GM11168 (cell line): ENCODE measurements around the gene RPL7A.
"Not testable (repeated sequence)": the region's sequence is repeated elsewhere in the genome, so short reads cannot be mapped to it uniquely, and the experiment has no call there.

Experiments used
- in situ Hi-C: fragments of 300-500 bp; cut with MboI; formaldehyde crosslinking; loops from one replicate; pipeline ENCODE4 v1.12.0; 2022; ENCODE audit warnings: low sequenced_read_pairs; ENCODE audit not compliant: unreplicated experiment

The RPL7A gene

GRCh38 chr9:133347985-133348717 lies at the start of gene RPL7A, which contains the start of gene MED22:
Gene RPL7A (plus strand): TSS chr9:133348218. CDS start chr9:133348244, 26 bp downstream.
Gene MED22 (minus strand): TSS chr9:133348131. CDS start chr9:133346662, 1,469 bp downstream.
- in situ Hi-C loops: no loop called here

- in situ Hi-C loops: not testable (repeated sequence)
Measured at GRCh38 chr9:133299996-133300395, 48.0 kb upstream of the RPL7A start.

GRCh38 chr9:133301253-133302230 lies 46.5 kb upstream of the RPL7A start:
- in situ Hi-C loops: no loop called here

- in situ Hi-C loops: no loop called here
Measured at GRCh38 chr9:133303266-133304157, 44.5 kb upstream of the RPL7A start.

- in situ Hi-C loops: no loop called here
Measured at GRCh38 chr9:133304158-133304470, 43.9 kb upstream of the RPL7A start.

- in situ Hi-C loops: no loop called here
Measured at GRCh38 chr9:133304477-133305377, 43.3 kb upstream of the RPL7A start.

GRCh38 chr9:133305731-133306130 lies 42.3 kb upstream of the RPL7A start:
- in situ Hi-C loops: no loop called here

- in situ Hi-C loops: no loop called here
Measured at GRCh38 chr9:133306242-133307204, 41.5 kb upstream of the RPL7A start.

- in situ Hi-C loops: no loop called here
Measured at GRCh38 chr9:133307301-133307700, 40.7 kb upstream of the RPL7A start.

GRCh38 chr9:133309608-133310007 lies 38.4 kb upstream of the RPL7A start:
- in situ Hi-C loops: no loop called here

GRCh38 chr9:133315997-133316396 lies 32.0 kb upstream of the RPL7A start:
- in situ Hi-C loops: no loop called here

GRCh38 chr9:133317551-133317950 lies 30.5 kb upstream of the RPL7A start:
- in situ Hi-C loops: not testable (repeated sequence)

- in situ Hi-C loops: no loop called here
Measured at GRCh38 chr9:133320421-133320881, 27.6 kb upstream of the RPL7A start.

- in situ Hi-C loops: no loop called here
Measured at GRCh38 chr9:133321411-133321935, 26.5 kb upstream of the RPL7A start.

- in situ Hi-C loops: no loop called here
Measured at GRCh38 chr9:133322701-133323100, 25.3 kb upstream of the RPL7A start.

- in situ Hi-C loops: no loop called here
Measured at GRCh38 chr9:133323211-133323610, 24.8 kb upstream of the RPL7A start.

- in situ Hi-C loops: no loop called here
Measured at GRCh38 chr9:133323991-133324703, 23.9 kb upstream of the RPL7A start.
